Measurements from ENCODE around the gene PCNX3. TPM values are rescaled to one million over a fixed set of nuclear protein-coding genes. Genes with fewer than 3 reads are reported as not detected.

The PCNX3 gene
- polyA plus RNA-seq, 1 donor from 2014 or later: 7.8 TPM

GRCh38 chr11:65584106-65584505, 31.5 kb upstream of the PCNX3 start:
- TF ChIP-seq CTCF (IDR thresholded peaks at IDR 0.05; ENCODE audit: poor library complexity, severe bottlenecking): no peak
- no peak for TF ChIP-seq EZH2 (IDR thresholded peaks at IDR 0.05; ENCODE audit: borderline replicate concordance, insufficient read depth, low read length, poor library complexity, severe bottlenecking)
- TF ChIP-seq POLR2AphosphoS5 (IDR thresholded peaks at IDR 0.05): no peak
- TF ChIP-seq MXI1 (conservative IDR thresholded peaks at IDR 0.05; ENCODE audit: poor library complexity, severe bottlenecking): no peak
- TF ChIP-seq RAD21 (conservative IDR thresholded peaks at IDR 0.05): no peak
- TF ChIP-seq EP300 (conservative IDR thresholded peaks at IDR 0.05; ENCODE audit: poor library complexity, severe bottlenecking): no peak
- TF ChIP-seq TAF1 (IDR thresholded peaks at IDR 0.05; ENCODE audit: low read depth): no peak
- no peak for TF ChIP-seq SMC3 (conservative IDR thresholded peaks at IDR 0.05; ENCODE audit: poor library complexity)
- TF ChIP-seq, protein P1, sequence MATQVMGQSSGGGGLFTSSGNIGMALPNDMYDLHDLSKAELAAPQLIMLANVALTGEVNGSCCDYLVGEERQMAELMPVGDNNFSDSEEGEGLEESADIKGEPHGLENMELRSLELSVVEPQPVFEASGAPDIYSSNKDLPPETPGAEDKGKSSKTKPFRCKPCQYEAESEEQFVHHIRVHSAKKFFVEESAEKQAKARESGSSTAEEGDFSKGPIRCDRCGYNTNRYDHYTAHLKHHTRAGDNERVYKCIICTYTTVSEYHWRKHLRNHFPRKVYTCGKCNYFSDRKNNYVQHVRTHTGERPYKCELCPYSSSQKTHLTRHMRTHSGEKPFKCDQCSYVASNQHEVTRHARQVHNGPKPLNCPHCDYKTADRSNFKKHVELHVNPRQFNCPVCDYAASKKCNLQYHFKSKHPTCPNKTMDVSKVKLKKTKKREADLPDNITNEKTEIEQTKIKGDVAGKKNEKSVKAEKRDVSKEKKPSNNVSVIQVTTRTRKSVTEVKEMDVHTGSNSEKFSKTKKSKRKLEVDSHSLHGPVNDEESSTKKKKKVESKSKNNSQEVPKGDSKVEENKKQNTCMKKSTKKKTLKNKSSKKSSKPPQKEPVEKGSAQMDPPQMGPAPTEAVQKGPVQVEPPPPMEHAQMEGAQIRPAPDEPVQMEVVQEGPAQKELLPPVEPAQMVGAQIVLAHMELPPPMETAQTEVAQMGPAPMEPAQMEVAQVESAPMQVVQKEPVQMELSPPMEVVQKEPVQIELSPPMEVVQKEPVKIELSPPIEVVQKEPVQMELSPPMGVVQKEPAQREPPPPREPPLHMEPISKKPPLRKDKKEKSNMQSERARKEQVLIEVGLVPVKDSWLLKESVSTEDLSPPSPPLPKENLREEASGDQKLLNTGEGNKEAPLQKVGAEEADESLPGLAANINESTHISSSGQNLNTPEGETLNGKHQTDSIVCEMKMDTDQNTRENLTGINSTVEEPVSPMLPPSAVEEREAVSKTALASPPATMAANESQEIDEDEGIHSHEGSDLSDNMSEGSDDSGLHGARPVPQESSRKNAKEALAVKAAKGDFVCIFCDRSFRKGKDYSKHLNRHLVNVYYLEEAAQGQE (IDR thresholded peaks at IDR 0.05; ENCODE audit: borderline replicate concordance): no peak
- no peaks in the 10 kb centered on the region for H3K9me2 ChIP-seq (ENCODE audit: insufficient read depth, low read length)
- H3K79me2 ChIP-seq (replicated peaks; ENCODE audit: insufficient read depth, low read length): no peaks in the 10 kb centered on the region
- no peaks in the 10 kb centered on the region for H3K9me3 ChIP-seq (ENCODE audit: low read length)
- H3K9ac ChIP-seq (ENCODE audit: low read length): no peak overlapping the region
- no peaks in the 10 kb centered on the region for H3F3A ChIP-seq (ENCODE audit: insufficient read depth, low read length, poor library complexity, severe bottlenecking)
- no peak overlapping the region for H3K27ac ChIP-seq (ENCODE audit: low read length)
- no peaks in the 10 kb centered on the region for H4K20me1 ChIP-seq (ENCODE audit: insufficient read depth)
- H2AFZ ChIP-seq (ENCODE audit: low read depth, low read length): no peak overlapping the region
- no peak overlapping the region for H3K4me3 ChIP-seq (ENCODE audit: low read length)
- no peak overlapping the region for H3K4me2 ChIP-seq (ENCODE audit: low read length)
- H3K27me3 ChIP-seq (ENCODE audit: insufficient read depth, low read depth, low read length): peaks cover 21% of the 10 kb centered on the region
- H3K36me3 ChIP-seq (ENCODE audit: insufficient read depth, low read length): no peaks in the 10 kb centered on the region

DNA sequence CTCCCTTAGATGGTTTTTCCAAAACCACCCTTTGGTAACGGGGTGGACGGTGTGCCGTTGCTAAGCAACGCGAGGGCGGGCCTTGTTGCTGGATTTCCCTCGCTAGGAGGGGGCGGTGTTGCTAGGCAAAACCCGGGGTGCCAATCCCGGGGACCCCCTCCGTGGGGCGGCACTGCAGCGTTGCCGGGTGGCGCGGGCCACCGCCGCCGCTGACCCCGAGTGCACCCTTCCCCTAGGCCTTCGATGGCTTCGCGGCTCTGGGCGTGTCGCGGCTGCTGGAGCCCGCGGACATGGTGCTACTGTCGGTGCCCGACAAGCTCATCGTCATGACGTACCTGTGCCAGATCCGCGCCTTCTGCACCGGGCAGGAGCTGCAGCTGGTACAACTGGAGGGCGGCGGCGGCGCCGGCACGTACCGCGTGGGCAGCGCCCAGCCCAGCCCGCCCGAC, 30.8 kb upstream of the PCNX3 start:
- Histone ChIP-seq H3K9me2 (ENCODE audit: insufficient read depth, low read length) (no peaks in the 10 kb centered on the region), H3K4me2 (ENCODE audit: low read length) (no peak overlapping the region), H4K20me1 (ENCODE audit: insufficient read depth) (no peaks in the 10 kb centered on the region), H2AFZ (ENCODE audit: low read depth, low read length) (no peak overlapping the region), H3K79me2 (replicated peaks; ENCODE audit: insufficient read depth, low read length) (no peaks in the 10 kb centered on the region), H3K9ac (ENCODE audit: low read length) (no peak overlapping the region), H3K4me3 (ENCODE audit: low read length) (no peak overlapping the region), H3F3A (ENCODE audit: insufficient read depth, low read length, poor library complexity, severe bottlenecking) (no peaks in the 10 kb centered on the region), H3K27ac (ENCODE audit: low read length) (no peak overlapping the region), H3K27me3 (ENCODE audit: insufficient read depth, low read depth, low read length) (peaks cover 21% of the 10 kb centered on the region), H3K36me3 (ENCODE audit: insufficient read depth, low read length) (no peaks in the 10 kb centered on the region), H3K9me3 (ENCODE audit: low read length) (no peaks in the 10 kb centered on the region)
- TF ChIP-seq EZH2 (IDR thresholded peaks at IDR 0.05; ENCODE audit: borderline replicate concordance, insufficient read depth, low read length, poor library complexity, severe bottlenecking) (no peak), CTCF (IDR thresholded peaks at IDR 0.05; ENCODE audit: poor library complexity, severe bottlenecking) (no peak), TAF1 (IDR thresholded peaks at IDR 0.05; ENCODE audit: low read depth) (no peak), SMC3 (conservative IDR thresholded peaks at IDR 0.05; ENCODE audit: poor library complexity) (no peak), POLR2AphosphoS5 (IDR thresholded peaks at IDR 0.05) (no peak), RAD21 (conservative IDR thresholded peaks at IDR 0.05) (no peak)
- TF ChIP-seq, protein P1 (IDR thresholded peaks at IDR 0.05; ENCODE audit: borderline replicate concordance): no peak
